Fibroblast of skin of right biceps (primary cell): ENCODE data around the gene B4GAT1.
A peak's percentile ranks its signal among the peaks of the same experiment; 100 is the strongest.
"Not testable (repeated sequence)": the region's sequence is repeated elsewhere in the genome, so short reads cannot be mapped to it uniquely, and the experiment has no call there.

ENCODE experiments used
- DNase-seq: peaks from one replicate; pipeline ENCODE4 v3.0.0-alpha.2; 2013

The B4GAT1 gene

GRCh38 chr11:66362481-66363147 lies 15.2 kb upstream of the B4GAT1 start:
- DNase-seq = no peak

DNA sequence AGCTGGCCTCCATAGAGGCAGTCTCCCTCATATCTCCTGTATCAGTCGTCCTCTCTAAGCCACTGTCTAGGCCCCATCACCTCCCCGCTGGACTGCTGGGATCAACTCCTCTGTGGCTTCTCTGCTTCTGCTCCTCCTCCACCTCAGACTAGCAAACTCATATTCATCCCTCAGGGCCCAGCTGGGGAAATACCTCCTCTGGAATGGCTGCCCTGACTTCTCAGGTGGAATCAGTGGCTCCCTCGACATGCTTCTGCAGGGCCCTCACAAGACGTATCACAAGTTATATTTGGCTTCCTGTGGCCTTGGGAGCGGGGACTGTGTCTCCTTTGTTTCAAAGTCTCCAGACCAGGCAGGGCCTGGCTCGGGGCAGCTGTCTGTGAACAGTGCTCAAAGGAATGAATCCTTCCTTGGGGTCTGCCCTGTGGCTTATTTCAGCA lies 14.1 kb upstream of the B4GAT1 start:
- no peak for DNase-seq

- no peak for DNase-seq
Observed at GRCh38 chr11:66360406-66361073, 13.1 kb upstream of the B4GAT1 start.

DNA sequence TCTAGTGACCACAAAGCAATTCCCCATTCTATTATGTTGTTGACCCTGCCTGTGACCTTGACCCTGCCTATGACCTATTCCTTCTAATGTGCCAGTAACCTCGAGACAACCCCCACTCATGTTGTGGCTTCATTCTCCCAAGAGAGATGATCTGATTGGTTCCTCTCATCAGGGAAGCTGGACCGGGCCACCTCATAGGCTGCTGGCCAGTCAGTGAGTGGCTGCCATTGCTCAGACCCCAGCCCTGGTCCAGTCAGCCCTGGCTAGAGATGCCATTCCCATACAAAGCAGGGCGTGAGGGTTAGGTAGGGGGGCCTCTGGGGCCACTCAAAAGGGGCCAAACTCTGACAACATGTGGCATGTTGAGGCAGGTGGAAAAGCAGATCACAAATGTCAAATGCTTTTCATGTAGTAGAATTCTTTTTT lies 12.2 kb upstream of the B4GAT1 start:
- DNase-seq = no peak

DNA sequence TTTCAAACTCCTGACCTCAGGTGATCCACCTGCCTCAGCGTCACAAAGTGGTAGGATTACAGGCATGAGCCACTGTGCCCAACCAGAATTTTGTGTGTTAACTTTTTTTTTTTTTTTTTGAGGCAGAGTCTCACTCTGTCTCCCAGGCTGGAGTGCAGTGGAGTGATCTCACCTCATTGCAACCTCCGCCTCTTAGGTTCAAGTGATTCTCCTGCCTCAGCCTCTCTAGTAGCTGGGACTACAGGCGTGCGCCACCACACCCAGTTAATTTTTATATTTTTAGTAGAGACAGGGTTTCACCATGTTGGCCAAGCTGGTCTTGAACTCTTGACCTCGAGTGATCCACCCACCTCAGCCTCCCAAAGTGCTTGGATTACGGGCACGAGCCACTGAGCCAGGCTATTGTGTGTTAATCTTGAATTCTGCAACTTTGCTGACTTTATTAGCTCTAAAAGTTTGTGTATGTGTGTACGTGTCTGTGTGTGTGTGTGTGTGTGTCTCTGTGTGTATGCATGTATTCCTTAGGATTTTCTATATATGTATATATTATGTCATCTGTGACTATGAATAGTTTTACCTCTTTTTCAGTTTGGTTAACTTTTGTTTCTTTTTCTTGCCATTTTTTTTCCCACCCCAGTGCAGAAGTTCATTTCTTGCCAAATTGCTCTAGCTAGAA lies 3.3 kb upstream of the B4GAT1 start:
- not testable (repeated sequence) for DNase-seq

DNA sequence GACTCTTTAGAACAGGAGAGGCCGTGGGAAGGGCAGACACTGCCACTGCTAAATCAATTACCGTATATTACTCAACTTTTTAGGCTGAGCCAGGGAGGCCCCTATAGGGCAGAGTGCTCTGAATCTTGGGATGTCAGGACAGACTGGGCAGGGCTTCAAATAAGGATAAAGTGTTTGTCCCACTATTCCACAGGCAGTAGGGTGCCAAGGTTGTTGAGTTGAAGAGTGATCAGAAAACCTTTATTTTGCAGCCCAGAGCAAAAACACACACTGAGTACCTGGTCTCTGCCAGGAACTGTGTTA lies 1.6 kb upstream of the B4GAT1 start:
- no peak for DNase-seq

DNA sequence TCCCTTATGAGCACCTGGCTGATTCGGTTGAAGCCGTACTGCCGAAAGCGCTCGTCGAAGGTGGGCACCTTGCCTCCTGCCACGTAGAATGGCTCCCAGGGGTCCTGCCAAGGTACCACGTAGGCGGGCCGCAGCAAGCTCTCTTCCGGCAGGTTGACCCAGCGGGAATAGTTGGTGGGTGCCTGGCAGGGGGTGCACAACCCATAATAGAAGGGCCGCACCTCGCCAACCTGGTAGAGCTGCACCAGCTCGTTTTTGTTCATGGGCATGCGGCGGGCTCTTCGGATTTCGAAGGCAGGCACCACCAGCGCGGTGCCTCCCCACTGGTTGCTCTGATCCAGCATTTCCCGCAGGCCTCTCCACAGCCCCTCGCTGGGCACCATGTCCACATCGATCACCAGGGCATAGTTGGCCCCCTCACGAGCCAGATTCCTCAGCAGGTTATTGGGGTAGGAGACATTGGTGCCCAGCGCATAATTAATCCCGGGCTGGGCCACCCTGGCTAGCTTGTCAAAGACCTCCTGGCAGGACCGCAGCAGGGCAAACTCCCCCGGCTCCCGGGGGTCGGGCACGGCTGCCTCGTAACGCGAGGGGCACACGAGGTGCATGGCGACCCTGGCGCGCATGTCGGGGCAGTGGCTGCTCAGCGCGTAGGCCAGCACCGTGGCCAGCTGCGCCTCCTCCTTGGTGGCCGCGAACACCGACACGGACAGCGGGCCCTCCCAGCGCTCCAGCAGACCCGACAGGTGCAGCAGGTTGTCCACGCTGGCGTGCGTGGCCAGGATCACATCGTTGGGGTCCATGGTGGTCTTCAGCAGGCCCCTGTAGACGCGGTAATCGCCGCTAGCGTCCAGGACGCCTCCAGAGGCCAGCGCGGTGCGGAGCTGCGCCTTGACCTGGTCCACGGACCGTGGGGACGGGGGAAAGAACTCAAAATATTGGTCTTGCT lies 679 bp downstream of the B4GAT1 start:
- DNase-seq = no peak

- no peak for DNase-seq
Observed at GRCh38 chr11:66345316-66345649, 2.1 kb downstream of the B4GAT1 start.

DNA sequence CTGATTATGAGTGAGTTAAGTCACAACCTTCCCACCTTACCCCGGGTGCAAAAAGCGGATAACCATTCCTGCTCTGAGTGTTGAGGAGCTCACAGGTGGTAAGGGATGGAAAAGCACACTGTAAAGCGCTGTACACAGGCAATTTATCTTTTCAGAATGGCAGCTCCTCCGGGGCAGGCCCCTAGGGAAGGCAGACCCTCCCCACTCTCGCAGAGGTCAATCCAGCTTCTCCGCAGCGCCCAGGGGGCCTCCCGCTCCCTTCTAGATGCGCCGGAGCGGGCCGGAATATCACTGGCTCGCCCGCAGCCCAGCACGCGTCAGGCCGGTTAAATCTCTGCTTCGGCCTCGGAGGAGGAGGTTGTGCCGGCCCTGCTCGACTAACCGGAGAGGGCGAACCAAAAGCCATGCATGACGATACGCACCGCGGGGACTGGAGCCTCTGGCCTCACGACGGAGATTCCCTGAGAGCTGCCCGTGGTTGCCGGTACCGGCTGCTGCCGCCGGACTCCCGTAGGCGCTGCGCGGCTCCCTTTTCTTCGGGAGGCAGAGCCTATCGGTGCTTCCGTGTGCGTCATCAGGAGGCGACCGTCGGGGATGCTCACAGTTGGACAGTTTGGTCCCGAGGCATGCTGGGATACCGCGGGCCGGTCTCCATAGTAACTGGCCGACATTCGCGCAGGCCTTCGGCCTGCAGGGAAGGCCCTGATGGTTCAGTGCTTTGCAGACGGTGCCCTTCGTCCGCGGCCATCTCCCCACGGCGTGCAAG lies 2.7 kb downstream of the B4GAT1 start, which contains the start of gene BRMS1:
TSS of gene BRMS1 (minus strand) at position 555 of the 766 bp plus-strand sequence. CDS start 2,870 bp downstream, outside the sequence.
- DNase-seq = peak; percentile 97

GRCh38 chr11:66343176-66343575 lies 4.3 kb downstream of the B4GAT1 start:
- DNase-seq = no peak

DNA sequence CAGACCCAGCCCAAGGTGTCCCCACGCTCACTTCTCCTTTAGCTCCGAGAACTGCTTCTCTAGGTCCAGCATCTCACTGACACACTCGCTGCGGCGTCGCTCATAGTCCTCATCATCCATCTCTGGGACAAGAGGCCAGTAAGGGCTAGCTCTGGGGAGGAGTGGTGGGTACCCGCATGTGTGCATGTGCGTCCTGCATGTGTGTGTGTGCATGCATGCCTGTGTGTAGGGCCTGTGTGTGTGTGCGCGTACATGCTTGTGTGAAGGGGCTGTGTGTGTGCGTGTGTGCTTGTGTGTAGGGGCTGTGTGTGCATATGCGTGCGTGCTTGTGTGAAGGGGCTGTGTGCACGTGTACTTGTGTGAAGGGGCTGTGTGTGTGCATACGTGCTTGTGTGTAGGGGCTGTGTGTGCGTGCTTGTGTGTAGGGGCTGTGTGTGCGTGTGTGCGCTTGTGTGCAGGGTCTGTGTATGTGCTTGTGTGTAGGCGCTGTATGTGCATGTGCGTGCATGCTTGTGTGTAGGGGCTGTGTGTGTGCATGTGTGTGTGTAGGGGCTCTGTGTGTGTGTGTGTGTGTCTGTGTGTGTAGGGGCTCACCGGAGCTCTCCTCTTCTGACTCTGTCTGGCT lies 5.8 kb downstream of the B4GAT1 start:
- DNase-seq = no peak

DNA sequence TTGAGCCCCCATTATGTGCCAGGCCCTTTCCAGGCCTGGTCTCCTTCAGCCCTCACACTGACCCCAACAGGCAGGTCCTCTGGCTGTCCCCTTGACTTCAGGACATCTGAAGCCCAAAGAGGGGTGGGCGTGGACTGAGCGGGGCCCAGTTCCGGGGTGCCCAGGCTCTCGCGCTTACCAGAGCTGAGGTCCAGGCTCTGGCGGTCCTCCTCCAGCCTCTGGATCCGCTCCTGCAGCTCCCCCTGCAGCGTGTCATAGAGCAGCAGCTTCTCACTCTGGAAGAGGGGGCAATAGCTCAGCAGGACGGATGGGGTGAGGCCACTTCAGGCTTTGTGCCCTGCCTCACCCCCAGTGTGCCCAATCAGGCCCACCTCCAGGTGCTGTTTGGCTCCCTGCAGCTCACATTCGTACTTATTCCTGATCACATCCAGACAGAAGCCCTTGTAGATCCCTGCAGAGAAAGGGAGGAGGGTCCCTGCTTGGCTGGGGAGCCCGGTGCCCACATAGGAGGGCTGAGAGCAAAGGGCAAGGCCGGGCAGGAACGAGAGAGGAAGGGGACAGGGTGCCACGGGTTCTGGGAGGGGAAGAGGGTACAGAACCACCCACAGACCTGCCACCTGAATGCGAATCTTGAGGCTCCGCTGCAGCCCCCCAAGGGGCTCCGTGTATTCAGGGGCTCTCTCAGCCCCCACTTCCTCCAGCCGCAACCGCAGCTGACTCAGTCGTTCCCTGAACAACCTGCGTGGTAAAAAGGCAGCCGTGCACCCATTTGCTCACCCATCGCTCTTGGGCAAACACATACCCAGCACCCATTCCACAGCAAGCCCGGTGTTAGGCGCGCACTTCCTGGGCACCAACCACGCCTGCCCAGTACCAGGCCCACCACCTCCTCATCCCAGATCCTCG lies 6.6 kb downstream of the B4GAT1 start:
- no peak for DNase-seq

DNA sequence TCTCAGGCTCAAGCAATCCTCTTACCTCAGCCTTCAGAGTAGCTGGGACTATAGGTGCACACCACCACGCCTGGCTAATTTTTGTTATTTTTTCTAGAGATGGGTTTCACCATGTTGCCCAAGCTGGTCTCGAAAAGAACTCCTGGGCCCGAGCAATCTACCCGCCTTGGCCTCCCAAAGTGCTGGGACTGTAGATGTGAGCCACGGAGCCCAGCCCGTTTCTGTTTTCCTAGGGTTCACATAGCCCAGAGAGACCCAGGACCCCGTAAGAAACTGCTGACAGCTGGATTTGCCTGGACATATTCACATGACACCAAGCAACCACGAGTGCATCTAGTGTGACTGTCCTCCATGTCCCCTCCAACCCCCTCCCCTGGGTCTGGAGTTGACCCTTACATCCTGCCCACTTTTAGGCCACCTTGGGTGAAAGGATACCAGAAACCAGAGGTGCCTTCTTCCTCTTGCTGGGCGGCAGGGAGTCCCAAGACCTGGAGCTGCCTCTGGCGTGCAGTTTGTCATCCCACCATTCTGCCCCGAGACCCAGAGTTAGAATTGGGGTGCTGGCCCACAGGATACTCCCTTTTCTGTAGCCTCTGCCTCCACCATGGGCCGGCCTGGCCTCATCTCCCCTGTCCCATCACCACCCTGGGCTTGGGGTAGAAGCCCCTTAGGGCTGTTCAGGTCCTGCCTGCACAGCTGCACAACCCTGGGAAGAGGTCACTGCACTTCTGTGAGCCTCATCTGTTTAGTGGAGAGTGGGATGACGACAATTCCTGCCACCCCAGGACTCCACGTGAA lies 7.5 kb downstream of the B4GAT1 start:
- DNase-seq = no peak

- no peak for DNase-seq
Observed at GRCh38 chr11:66339162-66339675, 8.2 kb downstream of the B4GAT1 start.

GRCh38 chr11:66338276-66339161 lies 8.9 kb downstream of the B4GAT1 start:
- no peak for DNase-seq

GRCh38 chr11:66337103-66337899 lies 10.1 kb downstream of the B4GAT1 start:
- no peak for DNase-seq

DNA sequence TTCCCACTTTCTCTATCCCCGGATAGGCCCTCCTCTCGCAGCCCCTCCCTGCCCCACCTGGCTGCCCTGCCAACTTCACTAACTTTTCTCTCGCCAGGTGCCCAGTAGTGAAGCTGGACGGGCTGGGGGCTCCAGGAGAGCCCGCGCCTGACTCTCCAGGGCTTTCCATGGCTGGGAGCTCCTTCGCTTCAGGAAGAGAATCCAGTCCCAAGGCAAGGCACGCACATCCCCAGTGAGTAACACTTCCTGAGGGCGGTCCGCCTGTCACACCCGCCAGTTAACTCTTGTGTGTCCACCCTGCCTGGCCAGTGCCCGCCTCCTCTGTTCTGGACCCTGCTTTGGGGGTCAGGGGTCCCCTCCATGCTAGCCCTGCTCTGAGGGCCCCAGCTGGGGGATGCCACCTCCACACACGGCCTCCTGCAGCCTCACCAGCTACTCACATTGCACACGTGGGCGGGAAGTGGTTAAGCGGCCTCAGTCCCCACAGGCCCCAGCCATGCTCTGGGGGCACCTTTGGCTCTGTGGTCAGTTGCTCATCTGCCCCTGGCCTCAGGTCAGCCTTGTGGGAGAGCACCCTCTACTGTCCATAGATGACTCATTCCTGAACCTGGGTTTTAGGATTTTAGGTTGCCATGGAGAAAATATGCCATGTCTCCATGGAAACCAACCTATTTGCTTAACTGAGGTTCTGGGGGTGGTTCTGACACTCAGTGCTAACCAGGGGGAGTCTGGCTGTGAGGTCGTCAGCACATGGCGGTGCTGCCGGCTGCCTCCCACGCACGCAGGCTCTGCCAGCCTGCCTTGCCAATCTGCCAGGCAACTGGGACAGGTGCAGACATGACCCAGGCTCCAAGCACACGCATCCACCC lies 11.0 kb downstream of the B4GAT1 start, which contains the start of gene RIN1:
TSS of gene RIN1 (minus strand) at position 201 of the 869 bp plus-strand sequence. CDS start at position 169, 32 bp downstream.
- peak; percentile 89 for DNase-seq
